Measurements from ENCODE around the gene BTBD6.

Gene BTBD6

DNA sequence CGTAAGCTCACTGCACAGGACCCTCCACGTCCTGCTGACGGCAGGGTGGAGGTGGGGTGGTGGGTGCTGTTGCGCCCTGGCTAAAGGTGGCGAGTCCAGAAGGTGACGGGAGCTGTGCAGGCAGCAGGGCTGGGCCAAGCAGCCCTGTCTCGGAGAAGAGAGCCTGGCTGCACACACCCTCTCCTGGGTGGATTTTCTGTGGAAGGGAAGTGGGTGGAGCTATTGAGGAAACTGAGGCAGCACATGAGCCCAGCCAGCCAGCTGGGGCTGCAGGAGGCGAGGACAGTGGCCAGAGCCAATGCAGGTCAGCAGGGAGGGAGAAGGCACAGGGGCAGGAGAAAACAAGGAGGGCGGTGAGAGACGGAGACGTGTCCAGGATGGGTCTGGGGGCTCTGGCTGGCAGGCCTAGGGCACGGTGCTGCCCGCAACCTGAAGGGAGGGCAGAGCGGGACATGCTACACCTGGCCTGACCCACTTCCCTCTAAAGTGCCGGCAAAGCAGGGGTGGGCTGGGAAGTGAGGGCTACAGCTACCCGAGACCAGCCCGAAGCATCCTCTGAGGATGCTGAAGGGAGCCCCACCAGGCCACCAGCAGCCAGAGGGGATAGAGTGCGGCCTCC is 20.5 kb downstream of the BTBD6 start:
- H3K27me3 ChIP-seq (ENCODE audit: insufficient read depth, poor library complexity, severe bottlenecking): no peaks in the 10 kb centered on the region
- peaks cover 5% of the 10 kb centered on the region; the same call in 1 of the 2 replicates for H3K36me3 ChIP-seq (ENCODE audit: low read depth)
- ATAC-seq (ENCODE audit: low read depth): no peak
- H3K27ac ChIP-seq (ENCODE audit: poor library complexity, severe bottlenecking): no peak overlapping the region
- no peak overlapping the region for H3K4me3 ChIP-seq (ENCODE audit: severe bottlenecking)
- TF ChIP-seq, protein P1, sequence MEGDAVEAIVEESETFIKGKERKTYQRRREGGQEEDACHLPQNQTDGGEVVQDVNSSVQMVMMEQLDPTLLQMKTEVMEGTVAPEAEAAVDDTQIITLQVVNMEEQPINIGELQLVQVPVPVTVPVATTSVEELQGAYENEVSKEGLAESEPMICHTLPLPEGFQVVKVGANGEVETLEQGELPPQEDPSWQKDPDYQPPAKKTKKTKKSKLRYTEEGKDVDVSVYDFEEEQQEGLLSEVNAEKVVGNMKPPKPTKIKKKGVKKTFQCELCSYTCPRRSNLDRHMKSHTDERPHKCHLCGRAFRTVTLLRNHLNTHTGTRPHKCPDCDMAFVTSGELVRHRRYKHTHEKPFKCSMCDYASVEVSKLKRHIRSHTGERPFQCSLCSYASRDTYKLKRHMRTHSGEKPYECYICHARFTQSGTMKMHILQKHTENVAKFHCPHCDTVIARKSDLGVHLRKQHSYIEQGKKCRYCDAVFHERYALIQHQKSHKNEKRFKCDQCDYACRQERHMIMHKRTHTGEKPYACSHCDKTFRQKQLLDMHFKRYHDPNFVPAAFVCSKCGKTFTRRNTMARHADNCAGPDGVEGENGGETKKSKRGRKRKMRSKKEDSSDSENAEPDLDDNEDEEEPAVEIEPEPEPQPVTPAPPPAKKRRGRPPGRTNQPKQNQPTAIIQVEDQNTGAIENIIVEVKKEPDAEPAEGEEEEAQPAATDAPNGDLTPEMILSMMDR (IDR thresholded peaks at IDR 0.05; ENCODE audit: poor library complexity, severe bottlenecking): no peak
- no peaks in the 10 kb centered on the region for H3K9me3 ChIP-seq (ENCODE audit: severe bottlenecking)
- DNase-seq (ENCODE audit: low spot score): no peak
- H3K4me1 ChIP-seq (ENCODE audit: insufficient read depth, poor library complexity, severe bottlenecking): no peaks in the 10 kb centered on the region

DNA sequence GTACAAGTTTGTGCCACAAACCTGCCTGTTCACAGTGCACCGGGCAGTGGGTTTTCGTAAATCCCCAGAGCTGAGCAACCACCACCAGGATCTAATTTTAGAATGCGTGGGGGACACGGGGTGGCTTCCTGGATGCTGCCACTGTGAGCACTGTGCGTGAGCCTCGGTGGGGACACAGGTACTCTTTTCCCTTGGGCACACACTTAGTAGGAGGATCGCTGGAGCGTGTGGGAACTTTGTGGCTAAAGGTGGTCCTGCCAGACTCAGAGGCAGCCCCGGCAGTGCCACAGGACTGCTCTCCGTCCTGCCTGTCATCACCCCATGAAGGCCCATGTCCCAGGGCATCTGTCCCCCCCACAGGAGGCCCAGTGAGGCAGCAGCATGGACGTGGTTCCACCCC is 21.1 kb downstream of the BTBD6 start:
- ATAC-seq (ENCODE audit: low read depth) (no peak), DNase-seq (ENCODE audit: low spot score) (no peak)
- Histone ChIP-seq H3K27me3 (ENCODE audit: insufficient read depth, poor library complexity, severe bottlenecking) (no peaks in the 10 kb centered on the region), H3K36me3 (ENCODE audit: low read depth) (no peaks in the 10 kb centered on the region), H3K4me1 (ENCODE audit: insufficient read depth, poor library complexity, severe bottlenecking) (no peaks in the 10 kb centered on the region), H3K9me3 (ENCODE audit: severe bottlenecking) (no peaks in the 10 kb centered on the region), H3K4me3 (ENCODE audit: severe bottlenecking) (no peak overlapping the region), H3K27ac (ENCODE audit: poor library complexity, severe bottlenecking) (no peak overlapping the region)
- TF ChIP-seq, protein P1 (IDR thresholded peaks at IDR 0.05; ENCODE audit: poor library complexity, severe bottlenecking): no peak

DNA sequence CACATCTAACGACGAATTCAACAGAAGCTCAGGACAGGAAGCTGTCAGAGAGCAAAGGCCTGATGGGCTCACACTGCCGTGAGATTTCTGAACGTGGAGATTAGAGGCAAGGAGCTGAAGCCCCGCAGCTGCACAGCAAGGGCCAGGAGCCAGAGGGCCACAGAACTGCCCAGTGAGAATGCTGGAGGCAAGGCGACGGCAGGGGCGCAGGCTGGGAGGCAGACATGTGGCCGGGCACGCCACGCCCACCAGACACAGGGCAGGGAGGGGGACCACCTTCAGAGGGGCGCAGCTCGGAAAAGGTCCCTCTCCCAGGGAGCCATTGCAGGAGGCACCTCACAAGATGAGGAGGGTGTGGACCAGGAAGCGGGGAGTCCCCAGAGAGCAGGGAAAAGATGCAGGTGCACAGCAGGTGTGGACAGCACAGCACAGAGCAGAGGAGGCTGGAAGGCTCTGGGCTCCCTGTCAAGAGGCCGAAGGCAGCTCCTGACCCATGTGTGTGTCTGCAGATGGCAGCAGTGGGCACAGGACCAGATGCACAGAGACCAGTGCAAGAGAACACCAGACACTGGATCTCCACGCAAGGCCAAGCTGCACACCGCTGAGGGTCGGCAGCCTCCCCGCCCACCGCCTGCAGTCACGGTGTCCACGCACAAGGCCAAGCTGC is 23.0 kb downstream of the BTBD6 start:
- TF ChIP-seq, protein P1 (IDR thresholded peaks at IDR 0.05; ENCODE audit: poor library complexity, severe bottlenecking): no peak
- Histone ChIP-seq H3K9me3 (ENCODE audit: severe bottlenecking) (no peaks in the 10 kb centered on the region), H3K27ac (ENCODE audit: poor library complexity, severe bottlenecking) (no peak overlapping the region), H3K36me3 (ENCODE audit: low read depth) (no peaks in the 10 kb centered on the region), H3K4me1 (ENCODE audit: insufficient read depth, poor library complexity, severe bottlenecking) (no peaks in the 10 kb centered on the region), H3K4me3 (ENCODE audit: severe bottlenecking) (no peak overlapping the region), H3K27me3 (ENCODE audit: insufficient read depth, poor library complexity, severe bottlenecking) (no peaks in the 10 kb centered on the region)
- ATAC-seq (ENCODE audit: low read depth) (0 out of 3 replicates have a peak, but pooled peaks have one; percentile 17), DNase-seq (ENCODE audit: low spot score) (no peak)

DNA sequence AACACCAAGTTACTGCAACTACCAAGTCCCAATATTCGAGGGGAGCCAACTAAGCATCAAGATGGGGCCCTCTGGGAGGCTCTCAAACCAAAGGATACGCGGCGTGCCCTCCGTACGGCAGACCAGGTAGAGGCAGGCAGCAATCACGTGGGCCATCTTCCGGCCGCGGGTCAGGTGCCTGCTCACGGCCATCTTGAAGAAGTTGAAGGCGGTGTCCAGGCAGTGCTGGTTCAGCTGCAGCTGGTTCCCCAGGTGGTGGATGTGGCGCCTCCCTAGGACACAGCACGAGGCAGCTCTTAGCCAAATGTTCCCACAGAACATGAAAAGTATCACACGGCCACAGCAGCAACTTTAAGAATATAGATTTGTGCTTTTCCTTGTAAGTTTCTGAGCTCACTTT is 24.3 kb downstream of the BTBD6 start:
- DNase-seq (ENCODE audit: low spot score): no peak
- Histone ChIP-seq H3K27me3 (ENCODE audit: insufficient read depth, poor library complexity, severe bottlenecking) (no peaks in the 10 kb centered on the region), H3K4me1 (ENCODE audit: insufficient read depth, poor library complexity, severe bottlenecking) (no peaks in the 10 kb centered on the region), H3K36me3 (ENCODE audit: low read depth) (no peaks in the 10 kb centered on the region), H3K4me3 (ENCODE audit: severe bottlenecking) (no peak overlapping the region), H3K9me3 (ENCODE audit: severe bottlenecking) (no peaks in the 10 kb centered on the region), H3K27ac (ENCODE audit: poor library complexity, severe bottlenecking) (no peak overlapping the region)
- TF ChIP-seq, protein P1 (IDR thresholded peaks at IDR 0.05; ENCODE audit: poor library complexity, severe bottlenecking): no peak
- no peak for ATAC-seq (ENCODE audit: low read depth)

DNA sequence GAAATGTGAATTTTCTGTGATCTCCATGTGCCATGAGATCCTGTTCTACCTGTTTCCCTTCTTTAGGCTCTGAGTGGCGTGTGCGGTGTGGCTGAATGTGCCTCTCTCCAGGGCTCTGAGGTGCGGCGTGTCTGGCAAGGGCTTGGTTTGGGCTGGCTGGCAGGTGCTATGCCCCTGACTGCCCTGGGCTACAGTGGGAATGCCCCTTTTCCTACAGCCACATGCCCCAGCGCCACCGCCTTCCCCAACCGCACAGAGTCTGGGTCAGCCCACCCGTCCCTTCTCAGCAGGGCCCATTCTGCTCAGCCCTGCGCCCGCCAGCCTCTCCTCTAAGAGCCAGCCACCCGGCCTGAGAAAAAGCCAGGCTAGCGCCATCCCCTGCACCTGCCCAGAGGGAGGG is 24.7 kb downstream of the BTBD6 start:
- no peaks in the 10 kb centered on the region for H3K27me3 ChIP-seq (ENCODE audit: insufficient read depth, poor library complexity, severe bottlenecking)
- H3K27ac ChIP-seq (ENCODE audit: poor library complexity, severe bottlenecking): no peak overlapping the region
- no peaks in the 10 kb centered on the region for H3K9me3 ChIP-seq (ENCODE audit: severe bottlenecking)
- ATAC-seq (ENCODE audit: low read depth) (peak; percentile 17; the same call in 1 of the 3 replicates), DNase-seq (ENCODE audit: low spot score) (no peak)
- no peak overlapping the region for H3K4me3 ChIP-seq (ENCODE audit: severe bottlenecking)
- H3K4me1 ChIP-seq (ENCODE audit: insufficient read depth, poor library complexity, severe bottlenecking): no peaks in the 10 kb centered on the region
- H3K36me3 ChIP-seq (ENCODE audit: low read depth): no peaks in the 10 kb centered on the region
- TF ChIP-seq, protein P1 (IDR thresholded peaks at IDR 0.05; ENCODE audit: poor library complexity, severe bottlenecking): no peak

Measured in RWPE2 (cell line).